ENCODE measurements around the gene IL17REL. TPM values are rescaled to one million over a fixed set of nuclear protein-coding genes. Genes with fewer than 3 reads are reported as not detected.
"Not testable (repeated sequence)": the region's sequence is repeated elsewhere in the genome, so short reads cannot be mapped to it uniquely, and the experiment has no call there.

Gene IL17REL
- total RNA-seq, 1 donor from 2014 or later, result not detected

- DNase-seq (ENCODE audit: extremely low read depth, low read depth, low spot score), result no peak
Measured at GRCh38 chr22:49949914-49950292, 62.7 kb downstream of the IL17REL start.

GRCh38 chr22:49948958-49949913 is 63.3 kb downstream of the IL17REL start:
- DNase-seq (ENCODE audit: extremely low read depth, low read depth, low spot score), result no peak

GRCh38 chr22:49948116-49948957 is 64.2 kb downstream of the IL17REL start:
- no peak for DNase-seq (ENCODE audit: extremely low read depth, low read depth, low spot score)

GRCh38 chr22:49947296-49947622 is 65.3 kb downstream of the IL17REL start:
- no peak for DNase-seq (ENCODE audit: extremely low read depth, low read depth, low spot score)

GRCh38 chr22:49946612-49947295 is 65.8 kb downstream of the IL17REL start:
- no peak for DNase-seq (ENCODE audit: extremely low read depth, low read depth, low spot score)

- DNase-seq (ENCODE audit: extremely low read depth, low read depth, low spot score), result not testable (repeated sequence)
Measured at GRCh38 chr22:49945042-49945794, 67.3 kb downstream of the IL17REL start.

Other genes starting within 250 kb of the IL17REL start
- 22.8 and 30.9 TPM in 2 replicates for gene BRD1, start 184.9 kb downstream of the IL17REL start, total RNA-seq
- 19.0 and 25.9 TPM in 2 replicates for gene ZBED4, start 158.9 kb downstream of the IL17REL start, total RNA-seq
- 10.3 and 14.5 TPM in 2 replicates for gene ALG12, start 94.3 kb downstream of the IL17REL start, total RNA-seq
- gene CRELD2, start 94.1 kb downstream of the IL17REL start, total RNA-seq, result 67.8 and 84.8 TPM in 2 replicates
- gene PIM3, start 52.0 kb downstream of the IL17REL start, total RNA-seq, result 116 and 197 TPM in 2 replicates
- not detected in 2 replicates for gene TTLL8, start 45.5 kb upstream of the IL17REL start, total RNA-seq
- not detected in 2 replicates for gene MLC1, start 72.7 kb upstream of the IL17REL start, total RNA-seq
- 2.1 and 11.7 TPM in 2 replicates for gene MOV10L1, start 77.2 kb upstream of the IL17REL start, total RNA-seq
- 1.1 and 1.7 TPM in 2 replicates for gene PANX2, start 158.0 kb upstream of the IL17REL start, total RNA-seq
- 39.9 and 45.0 TPM in 2 replicates for gene TRABD, start 173.1 kb upstream of the IL17REL start, total RNA-seq
- 26.2 and 29.3 TPM in 2 replicates for gene SELENOO, start 188.2 kb upstream of the IL17REL start, total RNA-seq
- 24.3 and 47.1 TPM in 2 replicates for gene TUBGCP6, start 232.3 kb upstream of the IL17REL start, total RNA-seq
- 49.1 and 55.5 TPM in 2 replicates for gene HDAC10, start 238.5 kb upstream of the IL17REL start, total RNA-seq
- 72.5 and 74.8 TPM in 2 replicates for gene MAPK12, start 248.9 kb upstream of the IL17REL start, total RNA-seq

Data from glomerular endothelial cell (primary cell).